HG02884 (cell line): ENCODE measurements around the gene CADM4.
A peak's percentile ranks its signal among the peaks of the same experiment; 100 is the strongest.
"Not testable (repeated sequence)": the region's sequence is repeated elsewhere in the genome, so short reads cannot be mapped to it uniquely, and the experiment has no call there.

Source experiments
- ATAC-seq: cut with Tn5 transposase; IDR thresholded peaks from one replicate; pipeline ENCODE4 v1.9.1; 2021; ENCODE audit warnings: mild to moderate bottlenecking, moderate library complexity; ENCODE audit not compliant: unreplicated experiment

CADM4 gene

DNA sequence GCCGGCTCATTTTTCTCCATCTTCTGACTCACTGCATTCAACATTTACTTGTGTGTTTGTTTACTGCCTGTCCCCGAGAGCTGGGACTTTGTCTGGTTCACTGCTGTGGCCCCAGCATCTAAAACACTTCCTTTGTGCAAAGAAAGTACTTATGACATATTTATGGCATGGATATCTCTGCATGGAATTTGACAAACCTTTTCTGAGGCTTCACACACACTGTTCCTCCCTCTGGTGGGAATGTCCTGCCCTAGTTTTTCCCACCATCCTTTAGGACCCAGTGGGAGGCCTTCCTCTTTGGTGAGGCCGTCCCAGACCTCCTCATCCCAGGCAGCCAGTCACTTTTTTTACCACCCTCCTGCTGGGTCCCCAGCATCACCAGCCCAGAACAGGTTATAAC is 29.2 kb downstream of the CADM4 start:
- no peak for ATAC-seq

DNA sequence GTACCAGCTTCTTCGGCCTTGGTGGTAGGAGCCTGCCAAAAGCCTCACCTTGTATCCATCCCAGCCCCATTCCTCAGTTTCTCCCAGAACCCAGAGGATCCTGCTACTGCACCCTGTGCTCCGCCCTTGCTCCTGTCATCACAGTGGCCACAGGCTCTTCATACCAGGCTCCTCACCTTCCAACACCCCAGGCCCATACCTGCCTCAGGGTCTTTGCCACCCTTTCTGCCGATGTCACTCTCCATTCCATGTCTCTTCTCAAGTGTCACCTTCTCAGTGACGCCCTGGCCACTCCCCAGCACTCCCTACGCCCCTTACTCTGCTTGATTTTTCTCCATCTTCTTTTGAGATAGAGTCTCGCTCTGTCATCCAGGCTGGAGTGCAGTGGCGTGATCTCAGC is 29.8 kb downstream of the CADM4 start:
- no peak for ATAC-seq

DNA sequence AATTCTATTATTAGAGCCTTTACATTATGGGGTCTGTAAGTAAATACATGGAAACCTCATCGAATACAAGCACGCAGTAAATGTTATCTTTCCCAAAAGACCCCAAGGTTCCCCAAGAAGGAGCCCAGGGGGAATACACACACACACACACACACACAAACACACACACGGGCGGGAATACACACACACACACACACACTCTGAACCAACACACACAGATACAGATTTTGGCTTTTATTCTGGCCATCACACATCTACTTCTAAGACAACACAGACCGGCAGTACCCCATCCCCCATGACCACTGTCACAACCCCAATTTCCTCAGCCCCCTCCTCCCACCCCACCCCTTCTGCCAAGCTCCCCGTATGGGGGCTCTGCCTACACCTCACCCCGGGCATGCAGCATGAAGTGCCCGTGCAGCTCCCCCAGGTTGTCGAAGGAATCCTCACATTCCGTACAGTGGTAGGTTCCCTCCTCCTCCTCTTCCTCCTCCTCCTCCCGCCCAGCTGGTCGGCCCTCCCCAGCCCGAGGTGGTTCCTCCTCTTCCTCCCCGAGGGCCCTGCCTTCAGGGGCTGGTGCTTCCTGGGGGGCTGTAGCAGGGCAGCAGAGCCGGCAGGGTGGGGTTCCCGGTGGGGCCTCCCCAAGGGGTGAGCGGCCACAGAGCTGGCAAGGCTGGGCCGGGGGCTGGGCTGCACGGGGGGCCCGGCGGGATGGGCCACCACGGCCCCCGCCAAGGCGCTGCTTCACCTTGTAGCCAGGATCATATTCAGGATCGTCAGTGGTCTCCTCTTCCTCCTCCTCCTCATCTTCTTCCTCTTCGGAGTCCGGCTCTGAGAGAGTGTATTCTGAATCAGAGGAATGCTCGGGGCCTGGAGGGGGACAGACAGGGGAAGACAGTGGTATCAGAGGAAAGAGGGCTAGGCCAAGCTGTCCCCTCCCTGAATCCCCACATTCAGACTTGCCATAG is 32.1 kb downstream of the CADM4 start:
- ATAC-seq = no peak

DNA sequence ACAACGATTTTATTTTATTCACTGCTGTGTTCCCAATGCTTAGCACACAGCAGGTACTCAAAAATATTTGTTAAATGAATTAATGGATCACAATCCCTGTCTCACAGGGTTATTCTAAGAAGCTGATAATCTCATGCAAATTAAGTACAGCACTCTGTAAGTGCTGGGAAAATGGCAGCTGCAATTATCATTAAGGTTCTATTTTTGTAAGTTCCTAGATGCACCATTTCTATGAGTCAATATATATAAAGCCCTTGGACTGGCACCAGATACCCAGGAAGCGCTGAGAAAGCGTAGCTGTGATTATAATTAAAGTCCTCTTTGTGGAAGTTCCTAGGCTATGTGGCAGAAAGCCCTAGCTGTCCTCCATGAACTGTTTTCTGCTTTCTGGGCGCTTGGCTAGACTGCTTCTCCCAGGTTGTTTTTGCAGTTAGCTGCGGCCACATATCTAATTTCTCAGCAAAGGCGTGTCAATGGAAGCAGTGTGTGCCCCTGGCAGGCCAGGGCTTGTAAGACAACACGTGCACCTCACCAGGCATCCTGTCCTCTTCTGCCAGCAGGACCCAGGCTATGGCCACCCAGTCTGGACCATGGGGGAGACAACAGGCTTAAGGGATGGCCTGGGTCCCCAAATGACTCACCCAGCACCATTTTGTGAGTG is 33.0 kb downstream of the CADM4 start:
- no peak for ATAC-seq

DNA sequence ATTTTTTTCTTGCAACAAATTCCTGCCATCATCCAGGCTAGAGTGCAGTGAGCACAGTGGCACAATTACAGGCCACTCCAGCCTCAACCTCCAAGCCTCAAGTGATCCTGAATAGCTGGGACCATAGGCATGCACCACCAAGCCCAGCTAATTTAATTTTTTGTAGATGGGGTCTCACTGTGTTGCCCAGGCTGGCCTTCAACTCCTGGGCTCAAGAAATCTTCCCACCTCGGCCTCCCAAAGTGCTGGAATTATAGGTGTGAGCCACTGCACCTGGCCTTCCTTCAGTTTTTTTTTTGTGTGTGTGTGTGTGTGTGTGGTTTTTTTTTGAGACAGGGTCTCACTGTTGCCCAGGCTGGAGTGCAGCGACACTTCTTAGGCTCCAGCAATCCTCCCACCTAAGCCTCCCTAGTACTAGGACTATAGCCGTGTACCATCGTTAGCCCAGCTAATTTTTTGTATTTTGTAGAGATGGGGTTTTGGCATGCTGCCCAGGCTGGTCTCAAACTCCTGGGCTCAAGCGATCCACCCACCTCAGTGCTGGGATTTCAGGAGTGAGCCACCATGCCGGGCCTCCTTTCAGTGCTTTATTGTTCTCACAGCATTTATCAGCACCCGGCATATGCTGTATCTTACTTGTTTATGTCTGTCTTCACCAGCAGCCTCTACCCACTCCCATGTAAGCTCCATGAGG is 33.6 kb downstream of the CADM4 start:
- ATAC-seq = no peak

DNA sequence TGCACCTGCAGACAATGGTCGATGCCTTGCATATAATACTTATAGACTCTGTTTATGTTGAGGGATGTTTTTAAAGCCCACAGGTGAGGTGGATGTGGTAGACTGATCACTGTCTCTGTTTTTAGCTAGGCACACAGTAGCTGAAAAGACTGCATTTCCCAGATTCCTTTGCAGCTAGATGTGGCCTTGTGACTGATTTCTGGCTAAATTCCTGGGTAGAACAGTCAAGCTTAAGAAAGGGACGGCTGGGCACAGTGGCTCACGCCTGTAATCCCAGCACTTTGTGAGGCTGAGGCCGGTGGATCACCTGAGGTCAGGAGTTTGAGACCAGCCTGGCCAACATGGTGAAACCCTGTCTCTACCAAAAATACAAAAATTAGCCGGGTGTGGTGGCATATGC is 39.3 kb downstream of the CADM4 start:
- not testable (repeated sequence) for ATAC-seq

DNA sequence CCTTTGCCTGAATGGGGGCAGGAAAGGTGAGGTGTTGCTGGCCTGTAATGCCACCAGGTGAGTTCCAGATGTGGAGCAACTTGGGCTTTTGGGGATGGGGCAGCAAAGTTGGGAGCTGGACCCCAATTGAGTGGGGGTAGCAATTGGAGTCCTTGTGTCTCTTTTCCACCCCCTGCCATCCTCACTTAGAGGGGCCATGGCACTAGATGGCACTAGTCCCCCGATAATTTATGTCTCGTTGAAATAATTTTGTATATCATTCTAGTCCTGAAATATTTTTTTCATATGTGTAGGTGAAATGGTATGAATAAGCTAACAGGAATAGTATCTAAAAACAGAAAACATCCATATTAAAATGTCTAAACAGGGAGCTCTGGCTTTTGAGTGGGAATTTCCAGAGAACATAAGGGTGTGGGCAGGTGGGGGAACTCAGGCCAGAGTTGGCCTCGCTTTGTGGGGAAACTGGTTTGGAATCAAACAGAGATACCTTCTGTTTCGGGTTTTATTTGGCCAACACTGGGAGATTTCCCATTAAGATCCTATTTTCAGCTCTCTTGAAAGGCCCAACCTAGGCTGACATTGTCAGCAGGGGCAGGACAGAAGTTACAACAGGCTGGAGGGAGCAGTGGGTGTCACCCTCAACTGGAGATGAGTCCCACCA is 39.9 kb downstream of the CADM4 start:
- ATAC-seq = no peak

DNA sequence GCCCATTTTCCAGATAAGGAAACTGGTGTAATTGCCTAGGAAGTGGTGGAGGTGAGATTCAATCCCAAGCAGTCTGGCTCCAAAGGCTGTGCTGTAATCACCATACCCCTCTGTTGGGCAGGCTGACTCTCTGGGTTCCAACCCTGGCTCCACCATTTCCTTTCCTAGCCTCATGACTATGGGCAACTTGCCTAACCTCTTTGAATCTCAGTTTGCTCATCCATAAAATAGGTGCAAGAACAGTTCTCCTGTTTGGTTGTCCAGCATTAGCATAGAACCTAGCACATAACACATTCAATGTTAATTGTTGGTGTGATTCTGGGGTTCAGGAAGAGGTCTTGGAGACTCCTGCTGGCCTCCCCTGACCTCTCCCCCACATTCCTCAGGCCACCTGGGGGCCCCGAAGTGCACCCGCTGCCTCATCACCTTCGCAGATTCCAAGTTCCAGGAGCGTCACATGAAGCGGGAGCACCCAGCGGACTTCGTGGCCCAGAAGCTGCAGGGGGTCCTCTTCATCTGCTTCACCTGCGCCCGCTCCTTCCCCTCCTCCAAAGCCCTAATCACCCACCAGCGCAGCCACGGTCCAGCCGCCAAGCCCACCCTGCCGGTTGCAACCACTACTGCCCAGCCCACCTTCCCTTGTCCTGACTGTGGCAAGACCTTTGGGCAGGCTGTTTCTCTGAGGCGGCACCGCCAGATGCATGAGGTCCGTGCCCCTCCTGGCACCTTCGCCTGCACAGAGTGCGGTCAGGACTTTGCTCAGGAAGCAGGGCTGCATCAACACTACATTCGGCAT is 41.0 kb downstream of the CADM4 start:
- no peak for ATAC-seq

DNA sequence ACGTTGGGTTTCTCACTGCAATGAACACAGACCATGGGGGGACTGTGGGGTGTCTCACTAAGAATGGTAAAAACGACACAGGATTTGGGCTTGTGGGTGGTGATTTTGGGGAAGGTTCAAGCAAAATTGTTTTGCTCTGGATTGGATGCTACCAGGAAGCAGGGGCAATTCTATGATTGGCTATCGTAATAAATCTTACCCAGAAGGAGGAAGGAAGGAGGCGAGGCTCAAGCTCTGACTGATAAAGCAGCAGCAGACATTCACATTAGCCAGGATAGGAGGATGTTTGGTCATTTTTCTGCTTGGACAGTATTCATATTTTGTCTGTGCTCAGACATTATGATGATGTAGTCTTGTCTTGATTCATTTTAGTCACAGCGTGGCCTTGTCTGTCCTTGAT is 41.8 kb downstream of the CADM4 start:
- ATAC-seq = no peak

DNA sequence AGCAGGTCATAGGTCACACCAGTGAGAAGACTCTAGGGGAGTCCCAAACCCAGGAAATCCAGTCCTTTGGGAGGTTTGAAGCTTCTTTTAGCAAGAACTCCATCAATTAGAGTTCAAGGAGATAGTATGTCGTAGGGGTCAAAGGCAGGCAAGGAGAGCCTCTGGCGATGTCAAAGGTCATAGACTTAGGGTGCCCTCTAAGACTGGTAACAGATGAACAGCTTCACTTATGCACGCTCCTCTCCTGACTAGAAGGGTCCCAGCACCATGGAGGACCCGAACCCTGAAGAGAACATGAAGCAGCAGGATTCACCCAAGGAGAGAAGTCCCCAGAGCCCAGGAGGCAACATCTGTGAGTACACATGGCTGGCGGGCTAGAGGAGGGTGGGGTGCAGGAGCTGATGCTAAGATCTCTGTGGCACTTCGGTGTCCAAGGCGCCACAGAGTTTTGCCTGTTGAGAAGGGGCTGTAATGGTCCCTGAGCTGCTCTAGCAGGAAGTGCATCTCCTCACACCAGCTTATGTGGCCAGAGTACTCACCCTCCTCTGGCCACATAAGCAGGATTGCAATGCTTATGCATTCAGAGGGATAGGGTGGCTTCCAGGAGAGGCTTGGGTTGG is 42.7 kb downstream of the CADM4 start:
- no peak for ATAC-seq

DNA sequence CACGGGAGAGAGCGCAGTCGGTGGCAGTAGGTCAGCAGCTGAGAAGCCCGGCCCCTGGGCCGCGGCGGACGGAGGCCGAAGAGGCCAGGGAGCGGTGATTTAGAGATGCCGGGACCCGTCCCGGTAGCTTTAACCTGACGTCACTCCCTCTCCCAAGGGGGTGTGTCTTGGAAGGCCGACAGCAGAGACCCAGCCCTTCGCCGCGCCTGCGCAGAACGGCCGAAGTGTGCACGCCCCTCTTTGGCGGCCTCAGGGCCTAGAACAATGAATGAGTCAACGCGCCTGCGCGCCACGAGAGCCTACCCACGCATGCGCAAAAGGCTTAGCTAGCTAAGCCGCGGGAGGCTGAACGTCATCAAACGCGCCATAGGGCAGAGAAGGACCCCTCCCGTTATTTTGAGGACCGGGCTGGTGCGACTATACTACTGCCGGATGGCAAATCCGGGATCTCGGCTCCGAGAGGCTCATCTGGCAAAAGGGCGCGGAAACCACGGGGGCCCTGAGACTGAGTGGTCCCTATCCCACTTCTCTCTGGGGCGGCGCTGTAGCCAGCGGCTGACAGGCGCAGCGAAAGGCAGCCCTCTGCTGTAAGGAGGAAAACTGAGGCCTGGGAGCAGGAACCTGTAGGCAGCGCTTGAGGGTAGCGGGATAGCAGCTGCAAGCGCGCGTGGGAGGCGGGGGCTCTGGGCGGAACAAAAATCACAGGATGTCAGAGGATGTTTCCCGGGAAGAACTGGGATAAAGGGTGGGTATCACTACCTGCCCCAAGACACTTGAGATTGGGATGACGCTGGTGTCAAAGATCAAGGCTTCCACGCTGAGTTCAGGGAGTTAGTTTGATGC is 43.4 kb downstream of the CADM4 start, which contains the start of the genes IRGQ and ZNF576:
TSS of gene IRGQ (minus strand) at position 136 of the 843 bp plus-strand sequence. CDS start 796 bp downstream, outside the sequence.
TSS of gene ZNF576 (plus strand) at position 597 of the 843 bp plus-strand sequence. CDS start 514 bp downstream, outside the sequence.
- ATAC-seq = peak; percentile 80

DNA sequence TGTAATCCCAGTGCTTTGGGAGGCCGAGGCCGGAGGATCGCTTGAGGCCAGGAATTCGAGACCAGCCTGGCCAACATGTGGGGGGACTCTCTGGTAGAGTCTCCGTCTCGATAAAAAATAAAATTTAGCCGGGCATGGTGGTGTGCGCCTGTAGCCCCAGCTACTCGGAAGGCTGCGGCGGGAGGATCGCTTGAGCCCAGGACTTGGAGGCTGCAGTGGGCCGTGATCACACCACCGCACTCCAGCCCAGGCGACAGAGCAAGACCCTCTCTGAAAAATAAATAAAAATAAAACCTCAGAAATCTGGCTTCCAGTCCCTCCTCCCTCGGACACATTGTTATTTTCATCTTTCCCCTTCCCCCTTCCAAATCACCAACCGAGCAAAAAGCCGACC is 44.0 kb downstream of the CADM4 start:
- no peak for ATAC-seq

DNA sequence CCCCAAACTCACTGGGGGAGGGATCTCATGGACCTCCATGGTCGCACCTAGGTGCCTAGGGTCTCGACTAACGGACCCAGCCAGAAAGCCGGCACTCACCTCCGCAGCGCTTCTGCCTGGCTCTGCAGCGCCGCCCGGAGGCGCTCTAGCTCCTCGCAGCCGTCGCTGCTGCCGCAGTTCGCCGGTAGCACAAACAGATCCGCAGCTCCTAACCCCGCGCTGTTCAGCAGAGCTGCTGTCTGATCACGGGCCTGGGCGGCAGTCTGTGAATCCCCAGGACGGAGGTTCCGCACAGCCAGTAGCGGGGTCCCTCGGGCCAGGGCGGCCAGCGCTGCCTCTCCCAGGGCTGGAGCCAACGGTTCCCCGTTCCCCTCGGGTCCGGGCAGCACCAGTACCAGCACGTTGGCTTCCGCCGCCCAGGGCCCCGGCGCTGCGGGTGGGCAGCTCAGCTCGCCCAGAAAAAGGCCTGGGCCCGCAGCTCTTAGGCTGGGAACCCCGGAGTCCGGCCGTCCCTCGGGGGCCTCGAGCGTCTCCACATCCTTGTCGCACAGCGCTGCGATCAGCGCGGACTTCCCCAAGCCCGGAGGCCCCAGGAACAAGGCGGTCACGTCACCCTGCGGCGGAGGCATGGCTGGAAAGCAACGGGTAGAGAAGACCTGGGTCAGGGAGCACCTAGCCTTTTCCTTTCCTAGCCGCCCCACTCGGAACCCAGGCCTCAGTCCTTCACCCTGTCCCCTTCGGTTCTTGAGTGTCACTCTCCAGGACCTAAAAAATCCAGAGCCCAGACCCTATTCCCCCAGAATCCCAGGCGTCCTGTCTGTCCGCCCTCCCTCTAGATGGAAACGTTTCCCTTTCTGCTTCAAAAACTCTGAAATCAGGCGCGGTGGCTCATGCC is 44.7 kb downstream of the CADM4 start:
- ATAC-seq = no peak

DNA sequence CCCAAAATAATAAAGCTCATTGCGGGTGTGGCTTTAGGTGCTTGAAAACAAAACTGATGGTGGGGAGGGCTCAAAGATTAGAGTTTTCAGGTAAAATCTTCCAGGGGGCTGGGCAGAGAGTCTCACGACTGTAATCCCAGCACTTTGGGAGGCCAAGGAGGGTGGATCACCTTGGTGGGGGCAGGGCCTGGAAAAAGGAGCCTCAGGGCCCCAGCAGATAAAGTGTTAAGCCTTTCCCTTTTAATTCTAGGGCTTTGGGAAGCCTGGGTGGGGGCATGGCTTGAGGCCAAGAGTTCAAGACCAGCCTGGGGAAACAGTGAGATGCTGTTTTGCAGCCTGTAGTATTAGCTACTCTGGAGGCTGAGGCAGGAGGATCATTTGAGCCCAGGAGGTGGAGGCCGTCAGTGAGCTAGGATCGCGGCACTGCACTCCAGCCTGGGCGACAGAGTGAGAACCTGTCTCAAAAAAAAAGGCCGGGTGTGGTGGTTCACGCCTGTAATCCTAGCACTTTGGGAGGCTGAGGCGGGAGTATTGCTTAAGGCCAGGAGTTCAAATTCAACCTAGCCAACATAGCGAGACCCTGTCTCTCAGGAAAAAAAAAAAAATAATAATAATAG is 45.5 kb downstream of the CADM4 start:
- ATAC-seq = no peak

DNA sequence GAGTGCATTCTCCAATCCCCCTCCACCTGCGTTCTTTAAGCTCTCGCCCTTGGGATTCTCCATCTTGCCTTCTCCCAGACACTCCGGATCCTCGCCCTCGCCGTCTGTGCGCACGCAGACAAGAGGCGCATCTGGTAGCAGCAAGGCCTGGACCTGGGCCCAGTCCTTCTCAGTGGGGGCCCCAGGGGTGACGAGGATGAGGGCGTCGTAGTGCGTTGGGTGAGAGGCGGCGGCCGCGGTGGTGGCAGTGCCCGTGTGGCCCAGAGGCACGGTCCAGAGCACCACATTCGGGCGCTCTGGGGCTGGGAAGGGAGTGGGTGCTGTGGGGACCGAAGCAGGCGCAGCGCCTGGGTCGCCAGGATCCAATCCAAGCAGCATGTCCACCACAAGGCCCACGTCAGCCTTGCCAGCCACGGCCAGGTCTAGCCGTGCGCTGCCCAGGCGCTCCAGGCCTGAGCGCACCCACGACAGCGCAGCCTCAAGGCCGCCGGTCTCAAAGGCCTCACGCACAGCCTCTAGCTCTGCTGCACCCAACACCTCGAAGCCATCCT is 46.8 kb downstream of the CADM4 start:
- ATAC-seq = no peak

DNA sequence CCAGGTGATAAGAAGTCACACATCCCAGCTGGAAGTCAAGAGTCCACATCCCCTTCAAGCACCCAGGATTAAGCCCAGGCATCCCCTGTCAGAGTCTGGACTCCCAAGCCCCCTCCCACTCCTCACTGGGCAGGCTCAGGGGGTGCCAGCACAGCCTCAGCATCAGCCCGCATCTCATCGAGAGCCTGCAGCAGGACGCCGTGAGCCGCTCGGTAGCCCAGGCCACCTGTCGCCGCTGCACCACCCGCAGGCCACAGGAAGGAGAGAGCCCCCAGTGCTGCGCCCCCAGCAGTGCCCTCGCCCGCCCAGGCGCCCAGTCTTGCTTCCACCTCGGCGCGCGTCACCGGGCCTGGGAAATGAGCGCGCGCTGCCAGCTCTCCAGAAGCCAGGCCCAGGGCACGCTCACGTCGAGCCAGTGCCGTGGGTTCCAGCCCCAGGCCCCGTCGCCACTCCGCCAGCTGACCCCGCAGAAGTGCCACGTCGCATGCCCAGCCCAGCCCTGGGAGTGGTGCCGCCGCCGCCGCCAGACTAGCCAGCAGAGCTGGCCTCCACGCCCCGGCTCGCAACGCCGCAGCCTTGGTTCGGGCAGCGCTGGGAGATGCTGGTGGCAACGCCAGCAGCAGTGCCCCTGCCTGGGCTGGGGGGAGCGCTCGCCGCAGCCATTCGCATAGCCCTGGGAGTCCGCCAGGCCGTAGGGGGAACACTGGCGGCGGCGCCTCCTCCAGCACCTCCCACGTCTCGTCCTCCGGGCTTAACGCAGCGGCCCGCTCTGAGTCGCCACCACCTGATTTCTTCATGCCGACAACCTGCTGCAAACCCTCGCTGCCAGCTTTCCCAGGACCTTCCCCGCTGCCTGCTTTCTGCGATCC is 47.5 kb downstream of the CADM4 start:
- no peak for ATAC-seq
